IMR-90 (cell line): Measurements from ENCODE around the gene MADD. TPM values are rescaled to one million over a fixed set of nuclear protein-coding genes. Genes with fewer than 3 reads are reported as not detected.

Experiments
- ATAC-seq: fragments of 200-7000 bp; cut with Tn5 transposase; 2 replicates; pipeline ENCODE4 v1.9.1; 2020; ENCODE audit warnings: low read depth, mild to moderate bottlenecking, moderate library complexity
- BruUV-seq: library from RNA; stranded (reverse); fragments of 400-500 nt; replicated peaks from 2 replicates; lab custom pipeline; 2021; lab: Mats Ljungman, UMichigan
- CTCF ChIA-PET: fragments of 300-600 bp; formaldehyde crosslinking; extraction: SDS; loops from one replicate; lab custom pipeline; 2021; ENCODE audit warnings: antibody characterized with exemption; lab: Yijun Ruan, JAX
- POLR2A ChIA-PET: fragments of 300-600 bp; sonication (Branson Sonifier 250); formaldehyde crosslinking; loops from one replicate; lab custom pipeline; 2022; ENCODE audit warnings: antibody characterized with exemption; ENCODE audit not compliant: unreplicated experiment; lab: Charles Lee
- DNase-seq: peaks from one replicate; pipeline ENCODE4 v3.0.0; 2013
- H2AFZ ChIP-seq: replicated peaks from 2 replicates; pipeline ENCODE3; 2013; ENCODE audit warnings: low read length, mild to moderate bottlenecking; ENCODE audit not compliant: poor library complexity
- H2AK5ac ChIP-seq: 2 replicates; pipeline ENCODE4 v1.6.1; 2013; ENCODE audit warnings: low read depth, low read length, inconsistent platforms
- H2AK9ac ChIP-seq: replicated peaks from 2 replicates; pipeline ENCODE3; 2013; ENCODE audit warnings: mild to moderate bottlenecking, low read depth, low read length, moderate library complexity; ENCODE audit not compliant: poor library complexity
- H2BK120ac ChIP-seq: 2 replicates; pipeline ENCODE4 v1.6.1; 2013; ENCODE audit warnings: low read depth, low read length, inconsistent platforms
- H2BK15ac ChIP-seq: 3 replicates; pipeline ENCODE4 v1.6.1; 2013; ENCODE audit warnings: low read depth, low read length, inconsistent platforms
- H2BK20ac ChIP-seq: 2 replicates; pipeline ENCODE4 v1.6.1; 2013; ENCODE audit warnings: low read depth, mild to moderate bottlenecking, inconsistent platforms, low read length, moderate library complexity
- H2BK5ac ChIP-seq: 2 replicates; pipeline ENCODE4 v1.6.1; 2013; ENCODE audit warnings: mild to moderate bottlenecking, low read depth, low read length, inconsistent platforms; ENCODE audit not compliant: poor library complexity, severe bottlenecking
- H3K14ac ChIP-seq: replicated peaks from 2 replicates; pipeline ENCODE4 v1.6.1; 2013; ENCODE audit warnings: low read depth, low read length, inconsistent platforms
- H3K18ac ChIP-seq: 2 replicates; pipeline ENCODE4 v1.6.1; 2013; ENCODE audit warnings: low read depth, low read length, control low read depth
- H3K23ac ChIP-seq: 2 replicates; pipeline ENCODE4 v1.6.1; 2013; ENCODE audit warnings: low read depth, low read length, inconsistent platforms
- H3K27ac ChIP-seq: 2 replicates; pipeline ENCODE4 v1.5.1; 2013; ENCODE audit warnings: mild to moderate bottlenecking, control low read depth, low read length; ENCODE audit not compliant: insufficient read depth
- H3K27me3 ChIP-seq: 2 replicates; pipeline ENCODE4 v1.6.1; 2013; ENCODE audit warnings: low read length; ENCODE audit not compliant: control insufficient read depth, insufficient read depth
- H3K36me3 ChIP-seq: 2 replicates; pipeline ENCODE4 v1.6.1; 2013; ENCODE audit warnings: low read length, mixed read lengths; ENCODE audit not compliant: control insufficient read depth, insufficient read depth
- H3K4ac ChIP-seq: 2 replicates; pipeline ENCODE4 v1.6.1; 2013; ENCODE audit warnings: low read depth, low read length, inconsistent platforms
- H3K4me1 ChIP-seq: 2 replicates; pipeline ENCODE4 v1.6.1; 2013; ENCODE audit warnings: low read length, mixed read lengths; ENCODE audit not compliant: control insufficient read depth, insufficient read depth
- H3K4me2 ChIP-seq: 2 replicates; pipeline ENCODE4 v1.6.1; 2013; ENCODE audit warnings: low read depth, mild to moderate bottlenecking, control low read depth, low read length, moderate library complexity
- H3K4me3 ChIP-seq: 2 replicates; pipeline ENCODE4 v1.5.1; 2013; ENCODE audit warnings: low read depth, mild to moderate bottlenecking, control low read depth, low read length, moderate library complexity; ENCODE audit not compliant: insufficient read depth
- H3K56ac ChIP-seq: 2 replicates; pipeline ENCODE4 v1.6.1; 2013; ENCODE audit warnings: low read length, inconsistent platforms; ENCODE audit not compliant: insufficient read depth; ENCODE audit errors: extremely low read depth
- H3K79me1 ChIP-seq, 2 experiments: 2 replicates each; pipeline ENCODE4 v1.6.1; 2013; ENCODE audit warnings: low read length in 2 of 2, inconsistent platforms in 1 of 2, low read depth in 1 of 2
- H3K9ac ChIP-seq: 2 replicates; pipeline ENCODE4 v1.6.1; 2013; ENCODE audit warnings: low read depth, low read length, control low read depth
- H3K9me1 ChIP-seq: 2 replicates; pipeline ENCODE4 v1.6.1; 2013; ENCODE audit warnings: low read length, inconsistent platforms; ENCODE audit not compliant: insufficient read depth
- H3K9me3 ChIP-seq: 2 replicates; pipeline ENCODE4 v1.6.1; 2013; ENCODE audit warnings: low read length; ENCODE audit not compliant: control insufficient read depth, insufficient read depth
- H4K20me1 ChIP-seq: 2 replicates; pipeline ENCODE4 v1.6.1; 2013; ENCODE audit warnings: low read length, inconsistent platforms; ENCODE audit not compliant: insufficient read depth
- H4K5ac ChIP-seq: 2 replicates; pipeline ENCODE4 v1.6.1; 2013; ENCODE audit warnings: mild to moderate bottlenecking, low read depth, low read length, control low read depth
- H4K8ac ChIP-seq, 2 experiments: 2 replicates each; pipeline ENCODE4 v1.6.1; 2013; ENCODE audit warnings: low read depth in 2 of 2, low read length in 2 of 2, control low read depth in 1 of 2, inconsistent platforms in 1 of 2
- H4K91ac ChIP-seq: 2 replicates; pipeline ENCODE4 v1.6.1; 2013; ENCODE audit warnings: low read depth, low read length, inconsistent platforms; ENCODE audit not compliant: insufficient read depth
- BHLHE40 ChIP-seq: fragments of 150-350 bp; IDR thresholded peaks from 2 replicates; pipeline ENCODE4 v1.6.1; 2016; ENCODE audit warnings: mild to moderate bottlenecking, low read depth, low read length
- FOS ChIP-seq: fragments of 150-350 bp; IDR thresholded peaks from 2 replicates; pipeline ENCODE4 v1.6.1; 2016; ENCODE audit warnings: low read depth, low read length
- MXI1 ChIP-seq: IDR thresholded peaks from 2 replicates; pipeline ENCODE4 v1.6.1; 2012; ENCODE audit warnings: low read depth, mild to moderate bottlenecking, low read length, moderate library complexity, borderline replicate concordance
- NFE2L2 ChIP-seq: fragments of 150-350 bp; IDR thresholded peaks from 2 replicates; pipeline ENCODE4 v1.6.1; 2016; ENCODE audit warnings: low read depth, mild to moderate bottlenecking, low read length
- RAD21 ChIP-seq: IDR thresholded peaks from 2 replicates; pipeline ENCODE4 v1.6.1; 2012; ENCODE audit warnings: low read length, improper control_type of control experiment
- RCOR1 ChIP-seq: IDR thresholded peaks from 2 replicates; pipeline ENCODE4 v1.6.1; 2012; ENCODE audit warnings: mild to moderate bottlenecking, low read length, improper control_type of control experiment; ENCODE audit not compliant: insufficient replicate concordance
- RFX5 ChIP-seq: IDR thresholded peaks from 2 replicates; pipeline ENCODE4 v1.8.0; 2012; ENCODE audit warnings: low read depth, mild to moderate bottlenecking, low read length, moderate library complexity
- WGBS, 2 experiments: methylation state at CpG; one replicate each; pipeline versions ENCODE4 v1.1.5 to v1.1.7; 2013; ENCODE audit warnings: missing lambda C conversion rate in 2 of 2; ENCODE audit not compliant: insufficient read length in 1 of 2; ENCODE audit errors: extremely low coverage in 2 of 2; 5-methylcytosine and 5-hydroxymethylcytosine counted together
- dilution Hi-C: fragments of 300-500 bp; cut with HindIII; formaldehyde crosslinking; loops from one replicate; pipeline ENCODE4 v1.14.3; 2018; ENCODE audit warnings: low sequenced_read_pairs; ENCODE audit not compliant: unreplicated experiment
- in situ Hi-C: fragments of 300-500 bp; cut with MboI; formaldehyde crosslinking; loops from 3 replicates; pipeline ENCODE4 v1.14.3; 2019; ENCODE audit warnings: low sequenced_read_pairs, inconsistent platforms, mixed read lengths
- intact Hi-C: fragments of 100-400 bp; cut with micrococcal nuclease; formaldehyde crosslinking; loops from 2 replicates; pipeline ENCODE4 v1.10.0; 2022
- polyA plus RNA-seq, 3 experiments: library from polyadenylated mRNA; depleted of rRNA; stranded (reverse); fragments of >200 nt; gene quantifications; 2 replicates each; pipeline ENCODE4 v1.2.3, GENCODE V29; 2012; ENCODE audit warnings: low replicate concordance in 1 of 3
- total RNA-seq: library from RNA; depleted of rRNA; stranded (reverse); fragments of >200 nt; gene quantifications from 2 replicates; pipeline ENCODE4 v1.2.3, GENCODE V29; 2012
- TF ChIP-seq, protein P1 (sequence below): fragments of 150-350 bp; IDR thresholded peaks from 2 replicates; pipeline ENCODE4 v1.6.1; 2016; ENCODE audit warnings: low read depth, mild to moderate bottlenecking, low read length, moderate library complexity, borderline replicate concordance

The MADD gene
- total and polyA plus RNA-seq, 2 of the 4 experiments (the other 2 are of a cell fraction), result 13.3 to 16.4 TPM

DNA sequence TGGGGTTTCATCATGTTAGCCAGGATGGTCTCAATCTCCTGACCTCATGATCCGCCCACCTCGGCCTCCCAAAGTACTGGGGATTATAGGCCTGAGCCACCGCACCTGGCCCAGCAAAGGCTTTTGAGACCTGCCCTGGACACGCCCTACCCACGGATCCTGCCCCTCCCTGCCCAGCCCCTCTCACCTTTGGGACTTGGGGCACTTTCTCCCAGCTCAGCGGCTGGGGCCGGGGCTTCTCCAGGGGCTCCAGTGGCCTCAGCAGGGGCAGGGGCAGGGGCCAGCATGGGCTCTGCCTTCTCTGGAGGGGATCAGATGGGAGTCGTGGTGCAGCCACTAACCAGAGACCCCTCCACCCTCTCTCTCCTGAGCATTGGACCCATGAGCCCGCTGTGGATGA, 80.4 kb downstream of the MADD start:
- Histone ChIP-seq H3K9me1 (no peaks in the 10 kb centered on the region), H3K79me1 (no peaks in the 10 kb centered on the region), H3K27me3 (peaks cover 21% of the 10 kb centered on the region), H3K4ac (no peak overlapping the region), H3K23ac (no peak overlapping the region), H4K5ac (no peak overlapping the region), H2AFZ (no peak overlapping the region), H3K9ac (no peak overlapping the region), H3K9me3 (no peaks in the 10 kb centered on the region), H2BK5ac (no peak overlapping the region), H3K18ac (no peak overlapping the region), H2BK20ac (no peak overlapping the region), H3K14ac (no peak overlapping the region), H3K4me3 (no peak overlapping the region), H4K91ac (no peak overlapping the region), H3K4me2 (no peak overlapping the region), H3K56ac (no peak overlapping the region), H2AK5ac (no peak overlapping the region), H3K27ac (no peak overlapping the region), H2BK15ac (no peak overlapping the region), H3K4me1 (no peaks in the 10 kb centered on the region), H4K8ac (no peak overlapping the region), H4K20me1 (no peaks in the 10 kb centered on the region; the same call in 1 of the 2 replicates), H2BK120ac (no peak overlapping the region), H3K36me3 (no peaks in the 10 kb centered on the region), H2AK9ac (peak overlapping the region; percentile 3)
- ChIA-PET CTCF (no interaction called here), POLR2A (no interaction called here)
- intact Hi-C loops (no loop called here), in situ Hi-C loops (loop anchor here (25.0 kb wide), 1 partner anchor 463 kb away; no protein-coding TSS in a partner anchor), dilution Hi-C loops (no loop called here)
- 38% methylated on average over 1 of the region's 9 CpGs; no CpG with 5 or more reads in 1 of the 2 experiments for WGBS, 2 experiments
- ATAC-seq (no peak), DNase-seq (no peak)
- no TSS peak for BruUV-seq
- TF ChIP-seq BHLHE40 (no peak), RAD21 (no peak), MXI1 (no peak), RCOR1 (no peak), FOS (no peak), RFX5 (no peak), NFE2L2 (no peak)
- TF ChIP-seq, protein P1, sequence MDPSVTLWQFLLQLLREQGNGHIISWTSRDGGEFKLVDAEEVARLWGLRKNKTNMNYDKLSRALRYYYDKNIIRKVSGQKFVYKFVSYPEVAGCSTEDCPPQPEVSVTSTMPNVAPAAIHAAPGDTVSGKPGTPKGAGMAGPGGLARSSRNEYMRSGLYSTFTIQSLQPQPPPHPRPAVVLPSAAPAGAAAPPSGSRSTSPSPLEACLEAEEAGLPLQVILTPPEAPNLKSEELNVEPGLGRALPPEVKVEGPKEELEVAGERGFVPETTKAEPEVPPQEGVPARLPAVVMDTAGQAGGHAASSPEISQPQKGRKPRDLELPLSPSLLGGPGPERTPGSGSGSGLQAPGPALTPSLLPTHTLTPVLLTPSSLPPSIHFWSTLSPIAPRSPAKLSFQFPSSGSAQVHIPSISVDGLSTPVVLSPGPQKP, result no peak
